PC-3 (cell line): Measurements from ENCODE around the gene CHD9.

ENCODE experiments used
- EZH2phosphoT487 ChIP-seq: fragments of 300-600 bp; sonication (generic); IDR thresholded peaks from 2 replicates; pipeline ENCODE4 v1.6.1; 2018; ENCODE audit warnings: mild to moderate bottlenecking, antibody characterized with exemption, low read length, borderline replicate concordance
- TF ChIP-seq, protein P1 (sequence below): fragments of 300-600 bp; sonication (generic); conservative IDR thresholded peaks from 2 replicates; pipeline ENCODE4 v1.5.1; 2017; ENCODE audit warnings: antibody characterized with exemption, low read depth, mild to moderate bottlenecking, low read length

- TF ChIP-seq, protein P1, sequence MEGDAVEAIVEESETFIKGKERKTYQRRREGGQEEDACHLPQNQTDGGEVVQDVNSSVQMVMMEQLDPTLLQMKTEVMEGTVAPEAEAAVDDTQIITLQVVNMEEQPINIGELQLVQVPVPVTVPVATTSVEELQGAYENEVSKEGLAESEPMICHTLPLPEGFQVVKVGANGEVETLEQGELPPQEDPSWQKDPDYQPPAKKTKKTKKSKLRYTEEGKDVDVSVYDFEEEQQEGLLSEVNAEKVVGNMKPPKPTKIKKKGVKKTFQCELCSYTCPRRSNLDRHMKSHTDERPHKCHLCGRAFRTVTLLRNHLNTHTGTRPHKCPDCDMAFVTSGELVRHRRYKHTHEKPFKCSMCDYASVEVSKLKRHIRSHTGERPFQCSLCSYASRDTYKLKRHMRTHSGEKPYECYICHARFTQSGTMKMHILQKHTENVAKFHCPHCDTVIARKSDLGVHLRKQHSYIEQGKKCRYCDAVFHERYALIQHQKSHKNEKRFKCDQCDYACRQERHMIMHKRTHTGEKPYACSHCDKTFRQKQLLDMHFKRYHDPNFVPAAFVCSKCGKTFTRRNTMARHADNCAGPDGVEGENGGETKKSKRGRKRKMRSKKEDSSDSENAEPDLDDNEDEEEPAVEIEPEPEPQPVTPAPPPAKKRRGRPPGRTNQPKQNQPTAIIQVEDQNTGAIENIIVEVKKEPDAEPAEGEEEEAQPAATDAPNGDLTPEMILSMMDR: no peak
- no peak for TF ChIP-seq EZH2phosphoT487
Measured at GRCh38 chr16:53209429-53209828, 154.6 kb downstream of the CHD9 start.
